ENCODE data around the gene UNC13B.

GRCh38 chr9:35423499-35423898 is 261.7 kb downstream of the UNC13B start:
- no peak for TF ChIP-seq ARNT (IDR thresholded peaks at IDR 0.05)
- no peak for TF ChIP-seq CTBP1 (IDR thresholded peaks at IDR 0.05; ENCODE audit: borderline replicate concordance)
- TF ChIP-seq PKNOX1 (IDR thresholded peaks at IDR 0.05): no peak
- no peak for TF ChIP-seq FOXK2 (IDR thresholded peaks at IDR 0.05)
- no peak for TF ChIP-seq ZNF384 (IDR thresholded peaks at IDR 0.05)
- no peak for TF ChIP-seq NFRKB (IDR thresholded peaks at IDR 0.05)
- no peak for TF ChIP-seq SP1 (IDR thresholded peaks at IDR 0.05)
- TF ChIP-seq ELF4 (IDR thresholded peaks at IDR 0.05): no peak
- no peak for TF ChIP-seq TARDBP (IDR thresholded peaks at IDR 0.05)
- TF ChIP-seq L3MBTL2 (conservative IDR thresholded peaks at IDR 0.05): no peak
- no peak for TF ChIP-seq SUZ12 (IDR thresholded peaks at IDR 0.05)
- no peak for TF ChIP-seq LEF1 (IDR thresholded peaks at IDR 0.05; ENCODE audit: borderline replicate concordance)
- TF ChIP-seq BHLHE40 (IDR thresholded peaks at IDR 0.05; ENCODE audit: borderline replicate concordance): no peak
- no peak for TF ChIP-seq FOXM1 (IDR thresholded peaks at IDR 0.05; ENCODE audit: borderline replicate concordance)
